ENCODE data around the gene TMEM218.

DNA sequence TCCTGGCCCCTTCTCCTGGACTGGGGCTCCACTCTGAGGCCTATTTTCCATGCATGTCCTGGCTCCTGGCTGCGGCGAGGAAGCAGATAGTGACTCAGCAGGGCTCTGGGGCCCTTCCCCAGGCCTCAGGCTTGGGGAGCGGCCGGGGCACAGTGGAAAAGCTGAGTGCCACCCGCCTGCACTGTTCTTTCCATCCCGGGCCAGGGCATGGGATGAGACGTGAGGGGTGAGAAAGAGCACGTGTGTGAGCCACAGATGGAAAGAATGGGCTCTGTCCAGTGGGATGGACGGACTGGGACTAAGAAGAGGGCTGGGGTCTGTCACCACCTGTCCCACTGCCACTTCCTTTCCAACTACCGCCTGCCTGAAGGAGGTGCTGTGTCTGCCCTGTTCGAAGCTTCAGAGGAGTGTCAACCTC, 35.5 kb downstream of the TMEM218 start:
- TF ChIP-seq POLR2A (IDR thresholded peaks at IDR 0.05; ENCODE audit: low read length) (no peak), GATA1 (IDR thresholded peaks at IDR 0.05; ENCODE audit: low read depth, low read length) (no peak)
